ENCODE measurements around the gene SPATA21.

The SPATA21 gene

GRCh38 chr1:16446116-16446515 is 8.9 kb upstream of the SPATA21 start:
- Histone ChIP-seq H3K23ac (ENCODE audit: low read depth, low read length, poor library complexity) (no peak overlapping the region), H3K27ac (replicated peaks; ENCODE audit: low read length) (no peak overlapping the region), H2BK120ac (ENCODE audit: low read depth, low read length) (no peak overlapping the region), H3K9ac (ENCODE audit: low read depth, low read length, poor library complexity) (no peak overlapping the region), H3K18ac (ENCODE audit: low read length) (no peak overlapping the region), H2AFZ (ENCODE audit: low read length) (no peak overlapping the region), H3K36me3 (replicated peaks in 1 of 2; ENCODE audit: control insufficient read depth in 2 of 2, insufficient read depth in 2 of 2, low read length in 2 of 2) (peaks cover 46 to 84% of the 10 kb centered on the region in 2 donors), H4K91ac (ENCODE audit: low read depth, low read length, poor library complexity) (no peak overlapping the region), H4K8ac (ENCODE audit: low read depth, low read length) (no peak overlapping the region), H3K4me2 (ENCODE audit: insufficient read depth, low read length, poor library complexity, severe bottlenecking) (no peak overlapping the region), H3K4me3 (ENCODE audit: low read length in 2 of 2) (no peak overlapping the region), H2BK5ac (ENCODE audit: low read length) (no peak overlapping the region), H3K4ac (ENCODE audit: low read length) (no peak overlapping the region), H3K14ac (ENCODE audit: low read length) (no peak overlapping the region), H3K27me3 (ENCODE audit: control insufficient read depth in 3 of 3, insufficient read depth in 3 of 3, low read depth in 1 of 3, low read length in 3 of 3) (no peaks in the 10 kb centered on the region), H2BK12ac (ENCODE audit: low read length) (no peak overlapping the region), H2AK5ac (ENCODE audit: low read depth, low read length) (no peak overlapping the region), H3K4me1 (ENCODE audit: control insufficient read depth in 2 of 2, insufficient read depth in 1 of 2, low read depth in 1 of 2, low read length in 2 of 2) (peaks cover 5% of the 10 kb centered on the region in 2 donors), H3K9me3 (replicated peaks in 1 of 2; ENCODE audit: control insufficient read depth in 2 of 2, insufficient read depth in 1 of 2, low read depth in 1 of 2, low read length in 2 of 2) (no peaks in the 10 kb centered on the region), H2BK15ac (ENCODE audit: low read length) (no peak overlapping the region), H3K79me1 (ENCODE audit: low read depth, low read length) (peaks cover 5% of the 10 kb centered on the region)
- no CpG with 5 or more reads among the region's 10 CpGs for WGBS, 2 donors (ENCODE audit: extremely low coverage in 2 of 2, insufficient read length in 2 of 2, insufficient replicate concordance in 1 of 2)
- no peak for DNase-seq (ENCODE audit: low spot score)

- H3K4me1 ChIP-seq (ENCODE audit: control insufficient read depth in 2 of 2, insufficient read depth in 1 of 2, low read depth in 1 of 2, low read length in 2 of 2), result peaks cover 5 to 6% of the 10 kb centered on the region in 2 donors
- no peaks in the 10 kb centered on the region for H3K27me3 ChIP-seq (ENCODE audit: control insufficient read depth in 3 of 3, insufficient read depth in 3 of 3, low read depth in 1 of 3, low read length in 3 of 3)
- no peak overlapping the region for H2BK120ac ChIP-seq (ENCODE audit: low read depth, low read length)
- no CpG with 5 or more reads among the region's 4 CpGs for WGBS, 2 donors (ENCODE audit: extremely low coverage in 2 of 2, insufficient read length in 2 of 2, insufficient replicate concordance in 1 of 2)
- H3K9ac ChIP-seq (ENCODE audit: low read depth, low read length, poor library complexity), result no peak overlapping the region
- no peak overlapping the region for H4K91ac ChIP-seq (ENCODE audit: low read depth, low read length, poor library complexity)
- peaks cover 43 to 75% of the 10 kb centered on the region in 2 donors for H3K36me3 ChIP-seq (replicated peaks in 1 of 2; ENCODE audit: control insufficient read depth in 2 of 2, insufficient read depth in 2 of 2, low read length in 2 of 2)
- H3K4me2 ChIP-seq (ENCODE audit: insufficient read depth, low read length, poor library complexity, severe bottlenecking), result no peak overlapping the region
- no peak overlapping the region for H3K4ac ChIP-seq (ENCODE audit: low read length)
- H3K23ac ChIP-seq (ENCODE audit: low read depth, low read length, poor library complexity), result no peak overlapping the region
- no peak overlapping the region for H3K4me3 ChIP-seq (ENCODE audit: low read length in 2 of 2)
- no peak overlapping the region for H3K18ac ChIP-seq (ENCODE audit: low read length)
- H4K8ac ChIP-seq (ENCODE audit: low read depth, low read length), result no peak overlapping the region
- no peak overlapping the region for H2BK5ac ChIP-seq (ENCODE audit: low read length)
- H3K9me3 ChIP-seq (replicated peaks in 1 of 2; ENCODE audit: control insufficient read depth in 2 of 2, insufficient read depth in 1 of 2, low read depth in 1 of 2, low read length in 2 of 2), result no peaks in the 10 kb centered on the region
- H3K14ac ChIP-seq (ENCODE audit: low read length), result no peak overlapping the region
- no peak overlapping the region for H2AK5ac ChIP-seq (ENCODE audit: low read depth, low read length)
- no peak overlapping the region for H2BK12ac ChIP-seq (ENCODE audit: low read length)
- no peak overlapping the region for H3K27ac ChIP-seq (replicated peaks; ENCODE audit: low read length)
- H2AFZ ChIP-seq (ENCODE audit: low read length), result no peak overlapping the region
- no peak overlapping the region for H2BK15ac ChIP-seq (ENCODE audit: low read length)
- DNase-seq (ENCODE audit: low spot score), result no peak
- H3K79me1 ChIP-seq (ENCODE audit: low read depth, low read length), result peaks cover 10% of the 10 kb centered on the region
Measured at GRCh38 chr1:16445052-16445451, 7.8 kb upstream of the SPATA21 start.

GRCh38 chr1:16443975-16444770 is 6.9 kb upstream of the SPATA21 start:
- no CpG with 5 or more reads among the region's 14 CpGs for WGBS, 2 donors (ENCODE audit: extremely low coverage in 2 of 2, insufficient read length in 2 of 2, insufficient replicate concordance in 1 of 2)
- Histone ChIP-seq H3K79me1 (ENCODE audit: low read depth, low read length) (peaks cover 10% of the 10 kb centered on the region), H2BK5ac (ENCODE audit: low read length) (peak overlapping the region; percentile 11)

GRCh38 chr1:16442941-16443340 is 5.7 kb upstream of the SPATA21 start:
- no peaks in the 10 kb centered on the region for H3K9me3 ChIP-seq (replicated peaks in 1 of 2; ENCODE audit: control insufficient read depth in 2 of 2, insufficient read depth in 1 of 2, low read depth in 1 of 2, low read length in 2 of 2)
- no peak overlapping the region for H3K18ac ChIP-seq (ENCODE audit: low read length)
- no peak overlapping the region for H2BK120ac ChIP-seq (ENCODE audit: low read depth, low read length)
- H2BK12ac ChIP-seq (ENCODE audit: low read length), result no peak overlapping the region
- H3K4me1 ChIP-seq (ENCODE audit: control insufficient read depth in 2 of 2, insufficient read depth in 1 of 2, low read depth in 1 of 2, low read length in 2 of 2), result peaks cover 5 to 6% of the 10 kb centered on the region in 2 donors
- no peaks in the 10 kb centered on the region for H3K27me3 ChIP-seq (ENCODE audit: control insufficient read depth in 3 of 3, insufficient read depth in 3 of 3, low read depth in 1 of 3, low read length in 3 of 3)
- H3K4me3 ChIP-seq (ENCODE audit: low read length in 2 of 2), result no peak overlapping the region
- no peak overlapping the region for H2BK5ac ChIP-seq (ENCODE audit: low read length)
- no peak overlapping the region for H2AFZ ChIP-seq (ENCODE audit: low read length)
- peaks cover 10% of the 10 kb centered on the region for H3K79me1 ChIP-seq (ENCODE audit: low read depth, low read length)
- H3K4me2 ChIP-seq (ENCODE audit: insufficient read depth, low read length, poor library complexity, severe bottlenecking), result no peak overlapping the region
- peaks cover 24 to 54% of the 10 kb centered on the region in 2 donors for H3K36me3 ChIP-seq (replicated peaks in 1 of 2; ENCODE audit: control insufficient read depth in 2 of 2, insufficient read depth in 2 of 2, low read length in 2 of 2)
- DNase-seq (ENCODE audit: low spot score), result no peak
- no peak overlapping the region for H3K4ac ChIP-seq (ENCODE audit: low read length)
- H3K9ac ChIP-seq (ENCODE audit: low read depth, low read length, poor library complexity), result no peak overlapping the region
- no peak overlapping the region for H3K27ac ChIP-seq (replicated peaks; ENCODE audit: low read length)
- H3K23ac ChIP-seq (ENCODE audit: low read depth, low read length, poor library complexity), result no peak overlapping the region
- no CpG with 5 or more reads among the region's 2 CpGs for WGBS, 2 donors (ENCODE audit: extremely low coverage in 2 of 2, insufficient read length in 2 of 2, insufficient replicate concordance in 1 of 2)
- no peak overlapping the region for H3K14ac ChIP-seq (ENCODE audit: low read length)
- H4K91ac ChIP-seq (ENCODE audit: low read depth, low read length, poor library complexity), result no peak overlapping the region
- H2BK15ac ChIP-seq (ENCODE audit: low read length), result no peak overlapping the region
- no peak overlapping the region for H4K8ac ChIP-seq (ENCODE audit: low read depth, low read length)
- no peak overlapping the region for H2AK5ac ChIP-seq (ENCODE audit: low read depth, low read length)

More at GRCh38 chr1:16443975-16444770, 6.9 kb upstream of the SPATA21 start:
- Histone ChIP-seq H3K27ac (replicated peaks; ENCODE audit: low read length) (no peak overlapping the region), H3K4me2 (ENCODE audit: insufficient read depth, low read length, poor library complexity, severe bottlenecking) (no peak overlapping the region), H2BK15ac (ENCODE audit: low read length) (no peak overlapping the region), H2BK12ac (ENCODE audit: low read length) (no peak overlapping the region), H2BK120ac (ENCODE audit: low read depth, low read length) (no peak overlapping the region), H3K4me1 (ENCODE audit: control insufficient read depth in 2 of 2, insufficient read depth in 1 of 2, low read depth in 1 of 2, low read length in 2 of 2) (peaks cover 5 to 6% of the 10 kb centered on the region in 2 donors), H3K14ac (ENCODE audit: low read length) (no peak overlapping the region), H3K27me3 (ENCODE audit: control insufficient read depth in 3 of 3, insufficient read depth in 3 of 3, low read depth in 1 of 3, low read length in 3 of 3) (no peaks in the 10 kb centered on the region), H3K23ac (ENCODE audit: low read depth, low read length, poor library complexity) (no peak overlapping the region), H3K36me3 (replicated peaks in 1 of 2; ENCODE audit: control insufficient read depth in 2 of 2, insufficient read depth in 2 of 2, low read length in 2 of 2) (peaks cover 36 to 66% of the 10 kb centered on the region in 2 donors), H2AK5ac (ENCODE audit: low read depth, low read length) (no peak overlapping the region), H2AFZ (ENCODE audit: low read length) (no peak overlapping the region), H3K9ac (ENCODE audit: low read depth, low read length, poor library complexity) (no peak overlapping the region), H3K4ac (ENCODE audit: low read length) (no peak overlapping the region), H4K8ac (ENCODE audit: low read depth, low read length) (no peak overlapping the region), H3K9me3 (replicated peaks in 1 of 2; ENCODE audit: control insufficient read depth in 2 of 2, insufficient read depth in 1 of 2, low read depth in 1 of 2, low read length in 2 of 2) (no peaks in the 10 kb centered on the region), H3K18ac (ENCODE audit: low read length) (no peak overlapping the region), H4K91ac (ENCODE audit: low read depth, low read length, poor library complexity) (no peak overlapping the region), H3K4me3 (ENCODE audit: low read length in 2 of 2) (no peak overlapping the region)
- DNase-seq (ENCODE audit: low spot score), result no peak

All from neuronal stem cell (in vitro differentiated cells).